HPDE6-E6E7 (cell line): ENCODE measurements around the gene STRN4.
"Not testable (repeated sequence)": the region's sequence is repeated elsewhere in the genome, so short reads cannot be mapped to it uniquely, and the experiment has no call there.

Source experiments
- DNase-seq: peaks from one replicate; pipeline ENCODE4 v3.0.0; 2011; ENCODE audit warnings: missing footprints; ENCODE audit errors: extremely low spot score

STRN4 gene

GRCh38 chr19:46714444-46715106, 31.7 kb downstream of the STRN4 start:
- DNase-seq = peak; percentile 85

DNA sequence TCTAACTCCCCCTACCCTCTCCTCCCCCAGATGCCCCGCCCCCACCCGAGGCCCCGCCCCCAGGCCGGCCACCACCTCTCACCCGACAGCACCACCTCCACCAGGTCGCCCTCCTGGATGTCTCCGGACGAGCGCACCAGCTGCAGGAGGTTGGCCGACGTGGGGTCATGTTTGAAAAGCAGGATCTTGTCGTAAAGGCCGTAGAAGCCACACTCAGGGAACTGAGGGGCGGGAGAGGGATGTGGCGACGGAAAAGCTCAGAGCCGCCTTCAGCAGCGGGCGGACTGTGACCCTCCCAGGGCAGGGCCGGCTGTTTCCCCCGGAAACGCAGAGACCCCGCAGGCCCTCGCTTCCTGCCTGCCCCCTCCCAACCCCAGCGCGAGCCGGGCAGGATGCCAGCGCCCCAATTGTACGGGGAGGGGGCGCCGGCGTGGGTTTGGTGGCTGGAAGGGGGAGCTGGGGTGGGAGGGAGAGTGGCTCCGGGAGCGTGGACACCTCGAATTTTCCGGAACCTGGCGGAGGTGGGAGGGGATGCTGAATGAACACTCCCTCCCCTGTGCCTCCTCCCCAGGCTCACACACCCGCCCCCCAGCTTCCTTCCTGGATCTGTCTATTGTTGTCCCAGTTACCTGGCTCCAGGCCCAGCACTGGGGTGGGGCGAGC, 32.3 kb downstream of the STRN4 start:
- peak; percentile 97 for DNase-seq

DNA sequence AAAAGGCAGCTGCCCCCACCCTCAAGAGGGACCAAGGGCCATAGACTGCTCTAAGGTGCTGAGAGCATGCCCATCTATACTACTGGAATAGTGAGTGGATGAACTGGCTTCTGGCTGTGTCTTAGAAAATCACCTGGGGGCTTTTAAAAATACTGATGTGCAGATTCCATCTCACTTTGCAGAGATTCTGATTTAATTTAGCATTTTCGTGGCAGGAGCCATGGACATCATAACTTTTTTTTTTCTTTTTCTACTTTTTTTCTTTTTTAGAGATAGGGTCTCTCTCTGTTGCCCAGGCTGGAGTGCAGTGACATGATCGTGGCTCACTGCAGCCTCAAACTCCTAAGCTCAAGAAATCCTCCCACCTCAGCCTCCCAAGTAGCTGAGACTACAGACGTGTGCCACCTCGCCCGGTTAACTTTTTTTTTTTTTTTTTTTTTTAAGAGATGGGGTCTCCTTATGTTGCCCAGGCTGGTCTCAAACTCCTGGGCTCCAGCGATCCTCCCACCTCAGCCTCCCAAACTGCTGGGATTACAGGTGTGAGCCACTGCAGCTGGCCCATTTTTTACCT, 33.4 kb downstream of the STRN4 start:
- DNase-seq = not testable (repeated sequence)

- DNase-seq = no peak
Measured at GRCh38 chr19:46710687-46711086, 35.6 kb downstream of the STRN4 start.

DNA sequence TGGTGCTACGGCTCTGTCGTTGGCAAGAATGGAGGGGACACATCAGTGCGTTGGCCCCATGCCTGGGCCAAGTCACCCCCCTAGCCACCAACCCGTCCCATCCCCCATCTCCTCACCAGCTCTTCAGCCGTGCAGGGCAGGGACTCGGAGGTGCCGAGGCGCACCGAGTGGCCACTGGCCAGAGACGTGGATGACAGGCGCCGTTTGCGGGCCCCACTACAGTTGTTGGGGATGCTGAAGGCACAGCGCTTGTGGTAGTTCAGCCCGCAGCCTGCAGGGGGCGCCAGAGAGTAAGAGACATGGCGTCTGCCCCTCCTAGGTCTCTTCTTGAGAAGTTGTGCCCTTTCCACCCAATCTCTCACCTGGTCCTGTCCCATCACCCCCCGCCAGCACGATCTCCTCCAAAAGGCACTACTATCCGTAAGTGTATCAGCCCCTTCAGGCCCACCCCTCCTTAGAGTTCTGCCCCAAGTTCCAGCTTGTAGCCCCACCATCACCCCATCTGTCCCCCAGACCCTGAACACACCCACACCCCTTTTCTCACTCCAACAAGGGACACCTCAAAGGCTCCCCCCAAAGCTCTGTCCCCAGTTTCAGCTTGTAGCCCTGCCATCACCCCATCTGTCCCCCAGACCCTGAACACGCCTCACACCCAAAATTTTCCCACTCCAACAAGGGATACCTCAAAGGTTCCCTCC, 41.7 kb downstream of the STRN4 start:
- no peak for DNase-seq

DNA sequence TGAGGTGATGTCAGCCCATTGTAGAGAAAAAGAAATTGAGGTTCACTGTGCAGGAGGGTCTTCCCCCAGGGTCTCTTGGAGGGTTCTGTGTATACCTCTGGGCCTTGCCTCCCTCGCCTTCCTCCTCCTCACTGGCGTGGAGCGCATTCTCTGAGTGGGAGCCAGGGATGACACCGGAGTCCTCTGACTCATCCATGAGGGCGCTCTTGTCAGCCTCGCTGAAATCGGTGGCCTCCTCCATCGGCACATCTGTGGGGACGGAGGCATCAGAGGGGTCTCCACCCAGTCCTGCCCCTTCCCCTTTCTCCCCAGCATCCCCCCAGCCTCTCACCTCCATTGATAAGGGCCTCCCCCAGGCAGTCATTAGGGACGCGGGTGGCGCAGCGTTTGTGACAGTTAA, 45.5 kb downstream of the STRN4 start:
- DNase-seq = no peak

DNA sequence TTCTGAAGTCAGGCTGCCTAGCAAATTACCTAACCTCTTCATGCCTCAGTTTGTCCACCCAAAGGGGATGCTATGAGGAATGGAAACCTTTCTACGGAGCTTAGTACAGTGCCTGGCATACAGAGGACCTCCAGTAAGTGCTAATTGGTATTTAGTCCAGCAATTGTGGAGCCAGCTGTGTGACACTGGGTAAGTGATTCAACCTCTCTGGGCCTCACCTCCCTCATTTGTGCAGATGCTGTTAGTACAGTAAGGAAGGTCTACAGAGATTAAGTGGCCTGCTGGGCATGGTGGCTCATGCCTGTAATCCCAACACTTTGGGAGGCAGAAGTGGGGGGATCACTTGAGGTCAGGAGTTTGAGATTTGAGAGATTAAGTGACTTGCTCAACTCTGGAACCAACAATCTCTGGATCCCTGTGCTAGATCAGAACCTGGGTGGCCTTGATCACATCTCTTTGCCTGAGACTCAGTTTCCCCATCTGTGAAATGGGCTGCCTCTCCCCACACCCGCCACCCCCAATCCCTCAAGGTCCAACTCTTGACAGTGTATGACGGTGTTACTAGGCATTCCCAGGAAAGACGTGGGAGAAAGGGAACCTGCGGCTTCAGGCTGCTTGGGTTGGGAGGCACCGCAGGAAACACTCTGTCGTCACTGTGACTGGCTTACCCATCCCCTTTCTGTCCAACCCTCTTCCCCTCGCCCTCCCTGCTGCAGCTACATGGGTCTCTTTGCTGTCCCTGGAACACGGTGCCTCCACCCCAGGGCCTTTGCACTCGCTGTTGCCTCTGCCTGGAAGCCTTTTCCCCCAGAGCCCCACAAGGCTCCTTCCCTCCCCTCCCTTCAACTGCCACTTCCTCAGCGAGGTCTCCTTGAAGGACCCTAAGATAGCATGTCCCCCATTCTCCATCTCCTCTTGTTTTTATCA, 47.6 kb downstream of the STRN4 start:
- no peak for DNase-seq

DNA sequence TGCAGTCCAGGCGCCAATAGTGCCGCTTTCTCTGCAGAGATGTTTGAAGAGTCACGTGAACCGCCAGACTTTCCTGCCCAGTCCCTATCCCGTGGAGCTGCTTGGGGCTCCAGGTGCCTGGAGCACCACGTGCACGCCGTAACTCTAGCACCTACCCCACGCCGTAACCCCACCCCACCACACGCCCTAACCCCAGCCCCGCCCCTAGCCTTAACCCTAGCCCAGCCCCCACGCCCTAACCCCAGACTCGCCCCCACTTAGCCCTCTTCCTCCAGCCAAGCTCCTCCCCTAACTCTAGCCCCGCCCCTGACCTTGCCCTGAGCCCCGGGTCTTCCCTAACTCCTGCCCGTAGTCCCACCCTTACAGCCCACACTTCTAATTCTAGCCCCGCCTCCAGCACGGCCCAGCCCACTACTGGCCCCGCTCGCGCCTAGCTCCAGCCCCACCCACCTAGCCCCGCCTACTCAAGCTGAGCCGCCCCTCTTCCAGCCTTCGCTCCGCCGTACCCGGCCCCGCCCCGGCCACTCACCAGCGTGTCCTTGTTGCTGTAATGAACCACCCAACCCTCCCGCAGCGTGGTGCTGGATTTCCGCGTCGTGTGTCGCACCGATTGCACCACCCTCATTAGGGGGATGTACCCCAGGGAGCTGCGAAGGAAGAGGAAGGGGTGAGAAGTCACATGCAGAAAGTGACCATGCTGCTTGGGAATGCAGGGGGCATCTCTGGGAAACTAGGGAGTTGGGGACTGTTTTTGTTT, 48.9 kb downstream of the STRN4 start:
- no peak for DNase-seq

- DNase-seq = no peak
Measured at GRCh38 chr19:46696866-46697203, 49.4 kb downstream of the STRN4 start.

DNA sequence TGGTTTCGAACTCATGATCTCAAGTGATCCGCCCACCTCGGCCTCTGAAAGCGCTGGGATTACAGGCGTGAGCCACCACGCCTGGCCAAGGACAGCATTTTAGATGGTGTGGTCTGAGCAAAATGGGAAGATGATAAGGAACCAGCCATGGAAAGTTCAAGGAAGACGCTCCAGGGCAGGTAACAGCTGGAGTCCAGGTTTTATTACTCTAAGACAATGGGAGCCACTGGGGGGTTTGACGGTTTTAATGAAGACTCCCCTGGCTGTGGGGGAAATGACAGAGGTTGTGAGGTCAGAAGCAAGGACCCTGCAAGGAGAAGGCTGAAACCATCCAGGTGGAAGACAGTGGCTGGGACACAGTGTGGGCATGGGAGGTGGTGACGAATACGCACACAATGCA, 50.2 kb downstream of the STRN4 start:
- no peak for DNase-seq

- no peak for DNase-seq
Measured at GRCh38 chr19:46693760-46694159, 52.5 kb downstream of the STRN4 start.

DNA sequence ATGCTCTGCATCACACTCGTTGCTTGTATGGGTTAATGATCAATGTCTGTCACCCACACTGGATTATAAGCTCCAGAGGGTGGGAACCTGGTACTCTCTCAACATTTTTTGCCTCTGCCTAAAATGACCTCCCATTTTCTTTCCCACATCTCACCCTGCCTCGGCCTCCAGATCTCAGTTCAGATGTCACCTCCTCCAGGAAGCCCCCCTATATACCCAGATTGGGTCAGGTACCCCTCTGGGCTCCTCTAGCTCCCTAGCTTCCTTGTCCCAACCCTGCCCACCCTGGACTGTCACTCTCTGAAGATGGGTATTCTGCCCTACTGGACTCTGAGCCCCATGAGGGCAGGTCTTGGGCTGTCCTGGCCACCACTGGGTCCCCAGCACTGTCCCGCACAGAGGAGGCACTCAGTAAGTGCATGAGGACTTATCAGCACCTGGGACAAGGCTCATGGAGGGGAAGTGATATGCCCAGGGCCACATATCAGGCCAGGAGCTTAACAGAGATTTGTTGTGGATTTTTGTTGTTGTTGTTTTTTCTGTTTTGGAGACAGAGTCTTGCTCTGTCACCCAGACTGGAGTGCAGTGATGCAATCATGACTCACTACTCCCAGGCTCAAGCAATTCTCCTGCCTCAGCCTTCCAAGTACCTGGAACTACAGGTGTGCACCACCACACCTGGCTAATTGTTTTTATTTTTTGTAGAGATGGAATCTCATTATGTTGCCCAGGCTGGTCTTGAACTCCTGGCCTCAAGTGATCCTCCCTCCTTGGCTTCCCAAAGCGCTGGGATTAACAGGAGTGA, 53.1 kb downstream of the STRN4 start:
- DNase-seq = no peak

DNA sequence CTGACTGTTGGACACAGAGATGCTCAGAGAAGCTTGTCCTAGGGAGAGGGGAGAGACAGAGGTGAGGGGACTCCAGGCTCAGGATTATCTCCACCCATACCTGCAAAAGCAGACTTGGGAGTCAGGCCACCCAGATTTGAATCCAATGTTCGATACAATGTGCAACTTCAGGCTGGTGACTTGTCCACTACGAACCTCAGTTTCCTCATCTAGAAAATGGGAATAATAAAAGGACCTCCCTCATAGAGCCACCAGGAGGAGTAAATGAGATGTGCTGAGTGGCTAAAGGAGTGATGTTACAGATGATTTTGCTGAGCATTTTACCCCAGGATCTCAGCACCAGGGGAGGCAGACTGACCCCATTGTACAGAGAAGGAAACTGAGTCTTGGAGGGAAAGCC, 54.3 kb downstream of the STRN4 start:
- no peak for DNase-seq

- DNase-seq = no peak
Measured at GRCh38 chr19:46691104-46691503, 55.1 kb downstream of the STRN4 start.

- no peak for DNase-seq
Measured at GRCh38 chr19:46689358-46689757, 56.9 kb downstream of the STRN4 start.

DNA sequence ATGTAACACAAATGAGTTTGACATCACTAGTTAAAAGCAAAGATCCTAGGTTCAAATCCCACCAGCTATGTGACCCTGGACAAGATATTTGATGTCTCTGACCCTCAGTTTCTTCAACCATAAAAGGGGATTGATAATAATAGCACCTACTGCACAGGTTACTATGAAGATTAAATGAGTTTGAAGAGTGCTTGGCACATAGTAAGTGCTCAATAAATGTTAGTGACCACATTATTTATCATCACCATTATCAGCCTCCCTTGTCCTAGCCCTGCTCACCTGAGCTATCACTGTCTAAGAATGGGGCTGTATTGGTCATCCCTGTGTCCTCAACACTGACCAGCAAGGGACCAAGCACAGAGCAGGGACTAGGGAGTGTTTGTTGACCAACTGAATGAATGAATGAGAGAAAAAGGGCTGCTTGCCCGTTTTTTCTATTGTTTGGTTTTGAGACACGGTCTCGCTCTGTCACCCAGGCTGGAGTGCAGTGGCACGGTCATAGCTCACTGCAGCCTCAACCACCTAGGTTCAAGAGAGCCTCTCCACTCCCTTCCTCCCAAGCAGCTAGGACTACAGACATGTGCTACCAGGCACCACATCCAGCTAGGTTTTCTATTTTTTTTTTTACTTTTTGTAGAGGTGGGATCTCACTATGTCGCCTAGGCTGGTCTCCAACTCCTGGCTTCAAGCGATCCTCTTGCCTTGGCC, 58.7 kb downstream of the STRN4 start:
- DNase-seq = no peak

DNA sequence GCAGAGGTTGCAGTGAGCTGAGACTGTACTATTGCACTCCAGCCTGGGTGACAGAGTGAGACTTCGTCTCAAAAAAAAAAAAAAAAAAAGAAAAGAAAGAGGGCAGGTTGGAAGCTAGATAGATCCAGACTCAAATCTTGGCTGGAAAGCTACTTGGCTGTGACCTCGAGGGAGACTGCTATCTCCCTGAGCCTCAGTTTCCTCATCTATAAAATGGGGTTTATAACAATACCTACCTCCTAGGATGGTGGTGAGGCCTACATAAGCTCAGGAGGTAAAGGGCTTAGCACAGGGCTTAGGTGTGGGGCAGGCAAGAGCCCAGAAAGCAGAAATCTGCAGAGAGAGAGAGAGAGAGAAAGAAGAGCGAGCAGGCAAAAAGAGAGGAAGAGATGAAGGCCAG, 61.1 kb downstream of the STRN4 start:
- DNase-seq = no peak

GRCh38 chr19:46678110-46678732, 68.0 kb downstream of the STRN4 start:
- peak; percentile 31 for DNase-seq
